H9 (cell line): ENCODE data around the gene ATF1. TPM values are rescaled to one million over a fixed set of nuclear protein-coding genes. Genes with fewer than 3 reads are reported as not detected.

Experiments used
- DNase-seq: peaks from one replicate; pipeline ENCODE4 v3.0.0-alpha.2; 2017
- H2AFZ ChIP-seq: one replicate; pipeline ENCODE4 v1.6.1; 2013; ENCODE audit warnings: mild to moderate bottlenecking, low read length, control low read depth, moderate library complexity
- H2AK5ac ChIP-seq: 2 replicates; pipeline ENCODE4 v1.6.1; 2013; ENCODE audit warnings: low read length, control low read depth, mixed read lengths; ENCODE audit not compliant: insufficient read length
- H2BK120ac ChIP-seq: one replicate; pipeline ENCODE4 v1.6.1; 2013; ENCODE audit warnings: low read depth, mild to moderate bottlenecking, low read length, control low read depth, inconsistent platforms; ENCODE audit not compliant: poor library complexity, severe bottlenecking
- H2BK12ac ChIP-seq: 2 replicates; pipeline ENCODE4 v1.6.1; 2013; ENCODE audit warnings: low read length, control low read depth, mixed read lengths, low read depth; ENCODE audit not compliant: insufficient read length
- H2BK15ac ChIP-seq: 2 replicates; pipeline ENCODE4 v1.6.1; 2013; ENCODE audit warnings: low read depth, low read length, control low read depth
- H2BK20ac ChIP-seq: one replicate; pipeline ENCODE4 v1.6.1; 2013; ENCODE audit warnings: low read depth, mild to moderate bottlenecking, low read length, control low read depth, inconsistent platforms; ENCODE audit not compliant: poor library complexity, severe bottlenecking
- H2BK5ac ChIP-seq: 2 replicates; pipeline ENCODE4 v1.6.1; 2013; ENCODE audit warnings: low read length, control low read depth, mixed read lengths; ENCODE audit not compliant: insufficient read length
- H3K14ac ChIP-seq: 2 replicates; pipeline ENCODE4 v1.6.1; 2013; ENCODE audit warnings: low read length, control low read depth; ENCODE audit not compliant: insufficient read depth
- H3K18ac ChIP-seq: 2 replicates; pipeline ENCODE4 v1.6.1; 2013; ENCODE audit warnings: low read depth, mild to moderate bottlenecking, mixed read lengths, low read length, control low read depth; ENCODE audit not compliant: insufficient read length
- H3K23ac ChIP-seq: 2 replicates; pipeline ENCODE4 v1.6.1; 2013; ENCODE audit warnings: low read length, control low read depth, mixed read lengths, low read depth; ENCODE audit not compliant: insufficient read length
- H3K23me2 ChIP-seq: 2 replicates; pipeline ENCODE4 v1.6.1; 2013; ENCODE audit warnings: low read depth, mild to moderate bottlenecking, mixed read lengths, low read length, control low read depth; ENCODE audit not compliant: insufficient read length, poor library complexity, severe bottlenecking
- H3K27ac ChIP-seq: 2 replicates; pipeline ENCODE4 v1.5.1; 2013; ENCODE audit warnings: low read length, control low read depth, mixed read lengths, low read depth; ENCODE audit not compliant: insufficient read length
- H3K27me3 ChIP-seq: 2 replicates; pipeline ENCODE4 v1.6.1; 2013; ENCODE audit warnings: low read length, control low read depth, inconsistent platforms; ENCODE audit not compliant: insufficient read depth
- H3K4ac ChIP-seq: 2 replicates; pipeline ENCODE4 v1.6.1; 2013; ENCODE audit warnings: low read depth, mild to moderate bottlenecking, control low read depth, inconsistent platforms, low read length, moderate library complexity
- H3K4me1 ChIP-seq: 2 replicates; pipeline ENCODE4 v1.6.1; 2013; ENCODE audit warnings: low read length, control low read depth, inconsistent platforms; ENCODE audit not compliant: insufficient read depth
- H3K4me2 ChIP-seq: 2 replicates; pipeline ENCODE4 v1.6.1; 2013; ENCODE audit warnings: low read length, control low read depth, mixed read lengths; ENCODE audit not compliant: insufficient read length, insufficient read depth
- H3K56ac ChIP-seq: 2 replicates; pipeline ENCODE4 v1.6.1; 2013; ENCODE audit warnings: low read depth, mild to moderate bottlenecking, mixed read lengths, low read length, control low read depth; ENCODE audit not compliant: insufficient read length
- H3K79me1 ChIP-seq: 2 replicates; pipeline ENCODE4 v1.6.1; 2013; ENCODE audit warnings: low read depth, mild to moderate bottlenecking, moderate library complexity, low read length, control low read depth, inconsistent platforms; ENCODE audit not compliant: insufficient read depth, poor library complexity, severe bottlenecking
- H3K79me2 ChIP-seq: 2 replicates; pipeline ENCODE4 v1.6.1; 2013; ENCODE audit warnings: low read length, control low read depth, inconsistent platforms; ENCODE audit not compliant: insufficient read depth
- H3K9ac ChIP-seq: 2 replicates; pipeline ENCODE4 v1.6.1; 2013; ENCODE audit warnings: low read length, control low read depth, mixed read lengths; ENCODE audit not compliant: insufficient read length; ENCODE audit errors: extremely low read depth
- H3K9me3 ChIP-seq: one replicate; pipeline ENCODE4 v1.6.1; 2013; ENCODE audit warnings: low read depth, low read length, inconsistent platforms; ENCODE audit not compliant: control insufficient read depth
- H3T11ph ChIP-seq: one replicate; pipeline ENCODE4 v1.6.1; 2013; ENCODE audit warnings: mild to moderate bottlenecking, low read length, control low read depth, inconsistent platforms
- H4K20me1 ChIP-seq: one replicate; pipeline ENCODE4 v1.6.1; 2013; ENCODE audit not compliant: control insufficient read depth, insufficient read length, insufficient read depth
- H4K5ac ChIP-seq: 2 replicates; pipeline ENCODE4 v1.6.1; 2013; ENCODE audit warnings: low read depth, mild to moderate bottlenecking, mixed read lengths, low read length, control low read depth; ENCODE audit not compliant: insufficient read length
- H4K8ac ChIP-seq: replicated peaks from 2 replicates; pipeline ENCODE4 v1.6.1; 2013; ENCODE audit warnings: low read length, control low read depth, mixed read lengths, low read depth; ENCODE audit not compliant: insufficient read length
- H4K91ac ChIP-seq: 2 replicates; pipeline ENCODE4 v1.6.1; 2013; ENCODE audit warnings: low read depth, mild to moderate bottlenecking, moderate library complexity, mixed read lengths, low read length, control low read depth; ENCODE audit not compliant: insufficient read length
- H3K27ac Mint-ChIP-seq, 3 experiments: 2 replicates in 2 of 3; 3 replicates in 1 of 3; pipeline ENCODE4 v1.8.0; 2020 to 2021; ENCODE audit warnings: mixed read lengths in 3 of 3, mild to moderate bottlenecking in 1 of 3, moderate library complexity in 1 of 3
- H3K27me3 Mint-ChIP-seq: 2 replicates; pipeline ENCODE4 v1.8.0; 2021; ENCODE audit warnings: low read depth, mild to moderate bottlenecking, moderate library complexity, mixed read lengths
- H3K36me3 Mint-ChIP-seq, 3 experiments: 2 replicates in 2 of 3; 3 replicates in 1 of 3; pipeline ENCODE4 v1.8.0; 2020 to 2021; ENCODE audit warnings: low read depth in 3 of 3, mixed read lengths in 3 of 3; ENCODE audit not compliant: insufficient read depth in 1 of 3
- H3K4me1 Mint-ChIP-seq, 2 experiments: 2 replicates each; pipeline ENCODE4 v1.8.0; 2020; ENCODE audit warnings: mixed read lengths in 2 of 2
- H3K4me3 Mint-ChIP-seq, 2 experiments: 2 replicates in 1 of 2; 3 replicates in 1 of 2; pipeline ENCODE4 v1.8.0; 2020 to 2021; ENCODE audit warnings: mild to moderate bottlenecking in 2 of 2, mixed read lengths in 2 of 2, moderate library complexity in 1 of 2
- H3K9me3 Mint-ChIP-seq, 2 experiments: 2 replicates in 1 of 2; 3 replicates in 1 of 2; pipeline ENCODE4 v1.8.0; 2020; ENCODE audit warnings: mild to moderate bottlenecking in 2 of 2, mixed read lengths in 2 of 2, moderate library complexity in 1 of 2
- WGBS: extraction: QIAGEN DNeasy Blood & Tissue Kit; methylation state at CpG from one replicate; pipeline ENCODE4 v1.1.7; 2013; ENCODE audit warnings: missing lambda C conversion rate, low lambda C conversion rate, mixed read lengths; ENCODE audit not compliant: insufficient read length; ENCODE audit errors: extremely low coverage; 5-methylcytosine and 5-hydroxymethylcytosine counted together
- total RNA-seq: library from RNA; stranded (reverse); gene quantifications from 2 replicates; pipeline ENCODE4 v1.2.1, GENCODE V29; 2021
- TF ChIP-seq, protein P1 (sequence below): fragments of 200-600 bp; sonication (generic); conservative IDR thresholded peaks from 3 replicates; pipeline ENCODE4 v1.8.0; 2021; ENCODE audit warnings: antibody characterized with exemption, mild to moderate bottlenecking

ATF1 gene
- total RNA-seq, 1 experiment from 2014 or later, result 47.8 TPM

- Mint-ChIP-seq H3K4me1 (no peaks in the 10 kb centered on the region), H3K27ac (no peak overlapping the region), H3K9me3 (peaks cover 0 to 4% of the 10 kb centered on the region in 2 experiments; a peak in 2 of 5 replicates), H3K27me3 (no peaks in the 10 kb centered on the region), H3K36me3 (peaks cover 12 to 30% (median 29%) of the 10 kb centered on the region in 3 experiments), H3K4me3 (no peak overlapping the region)
- H3K27me3 ChIP-seq, result no peaks in the 10 kb centered on the region
- no peak for DNase-seq
- H2BK5ac ChIP-seq, result no peak overlapping the region
- no peak overlapping the region for H3K9ac ChIP-seq
- no peak overlapping the region for H3K4ac ChIP-seq
- H2BK12ac ChIP-seq, result no peak overlapping the region
- TF ChIP-seq, protein P1, sequence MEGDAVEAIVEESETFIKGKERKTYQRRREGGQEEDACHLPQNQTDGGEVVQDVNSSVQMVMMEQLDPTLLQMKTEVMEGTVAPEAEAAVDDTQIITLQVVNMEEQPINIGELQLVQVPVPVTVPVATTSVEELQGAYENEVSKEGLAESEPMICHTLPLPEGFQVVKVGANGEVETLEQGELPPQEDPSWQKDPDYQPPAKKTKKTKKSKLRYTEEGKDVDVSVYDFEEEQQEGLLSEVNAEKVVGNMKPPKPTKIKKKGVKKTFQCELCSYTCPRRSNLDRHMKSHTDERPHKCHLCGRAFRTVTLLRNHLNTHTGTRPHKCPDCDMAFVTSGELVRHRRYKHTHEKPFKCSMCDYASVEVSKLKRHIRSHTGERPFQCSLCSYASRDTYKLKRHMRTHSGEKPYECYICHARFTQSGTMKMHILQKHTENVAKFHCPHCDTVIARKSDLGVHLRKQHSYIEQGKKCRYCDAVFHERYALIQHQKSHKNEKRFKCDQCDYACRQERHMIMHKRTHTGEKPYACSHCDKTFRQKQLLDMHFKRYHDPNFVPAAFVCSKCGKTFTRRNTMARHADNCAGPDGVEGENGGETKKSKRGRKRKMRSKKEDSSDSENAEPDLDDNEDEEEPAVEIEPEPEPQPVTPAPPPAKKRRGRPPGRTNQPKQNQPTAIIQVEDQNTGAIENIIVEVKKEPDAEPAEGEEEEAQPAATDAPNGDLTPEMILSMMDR, result no peak
- no peak overlapping the region for H2BK20ac ChIP-seq
- no peak overlapping the region for H2AK5ac ChIP-seq
- H3K23me2 ChIP-seq, result no peaks in the 10 kb centered on the region
- H3K4me2 ChIP-seq, result no peak overlapping the region
- H3K56ac ChIP-seq, result no peak overlapping the region
- no peak overlapping the region for H3K27ac ChIP-seq
- no peak overlapping the region for H3K23ac ChIP-seq
- no peaks in the 10 kb centered on the region for H3K9me3 ChIP-seq
- H3T11ph ChIP-seq, result no peak overlapping the region
- no peak overlapping the region for H3K18ac ChIP-seq
- no peak overlapping the region for H4K8ac ChIP-seq
- no peak overlapping the region for H2AFZ ChIP-seq
- H2BK15ac ChIP-seq, result no peak overlapping the region
- H3K4me1 ChIP-seq, result no peaks in the 10 kb centered on the region
- H2BK120ac ChIP-seq, result no peak overlapping the region
- no peak overlapping the region for H4K5ac ChIP-seq
- H3K79me2 ChIP-seq, result peaks cover 5% of the 10 kb centered on the region; the same call in 1 of the 2 replicates
- H4K91ac ChIP-seq, result no peak overlapping the region
- peaks cover 3% of the 10 kb centered on the region for H3K79me1 ChIP-seq
- H3K14ac ChIP-seq, result no peak overlapping the region
- no peaks in the 10 kb centered on the region for H4K20me1 ChIP-seq
- no CpG with 5 or more reads among the region's 9 CpGs for WGBS
These were observed 13.1 kb downstream of the ATF1 start for GRCh38 chr12:50776749-50777728.
